Activated CD4-positive, alpha-beta memory T cell treated with anti-CD3 and anti-CD28 coated beads for 36 hours (primary cell): ENCODE results near the gene HS2ST1. TPM values are rescaled to one million over a fixed set of nuclear protein-coding genes. Genes with fewer than 3 reads are reported as not detected.
A peak's percentile ranks its signal among the peaks of the same experiment; 100 is the strongest.

Experiments used
- CTCF ChIA-PET: fragments of 350-600 bp; sonication (Branson Sonifier 250); formaldehyde crosslinking; loops from one replicate; lab custom pipeline; 2021; ENCODE audit warnings: antibody characterized with exemption, inconsistent platforms; lab: Charles Lee
- POLR2A ChIA-PET: fragments of 350-600 bp; sonication (Branson Sonifier 250); formaldehyde crosslinking; loops from one replicate; lab custom pipeline; 2021; ENCODE audit warnings: antibody characterized with exemption; lab: Charles Lee
- DNase-seq: peaks from one replicate; pipeline ENCODE4 v3.0.0-alpha.2; 2020
- H3K27ac Mint-ChIP-seq: one replicate; pipeline ENCODE4 v1.8.0; 2021; ENCODE audit warnings: mixed read lengths
- H3K27me3 Mint-ChIP-seq: one replicate; pipeline ENCODE4 v1.8.0; 2021; ENCODE audit warnings: mixed read lengths
- H3K36me3 Mint-ChIP-seq: one replicate; pipeline ENCODE4 v1.8.0; 2021; ENCODE audit warnings: mixed read lengths
- H3K4me1 Mint-ChIP-seq: one replicate; pipeline ENCODE4 v1.8.0; 2021; ENCODE audit warnings: low read depth, mixed read lengths
- H3K4me3 Mint-ChIP-seq: one replicate; pipeline ENCODE4 v1.8.0; 2021; ENCODE audit warnings: mild to moderate bottlenecking, mixed read lengths
- H3K9me3 Mint-ChIP-seq: one replicate; pipeline ENCODE4 v1.8.0; 2021; ENCODE audit warnings: mixed read lengths
- intact Hi-C: fragments of 100-400 bp; cut with micrococcal nuclease; formaldehyde crosslinking; loops from one replicate; pipeline ENCODE4 v1.15.1; 2023
- total RNA-seq, 2 experiments: library from RNA; stranded (reverse); gene quantifications; one replicate each; pipeline ENCODE4 v1.2.3, GENCODE V29; 2021

HS2ST1 gene
- total RNA-seq, 2 experiments from 2014 or later: 16.4 to 16.5 TPM

- Mint-ChIP-seq H3K4me1 (peaks cover 45% of the 10 kb centered on the region), H3K36me3 (peaks cover 34% of the 10 kb centered on the region), H3K9me3 (no peaks in the 10 kb centered on the region), H3K4me3 (no peak overlapping the region), H3K27ac (no peak overlapping the region), H3K27me3 (no peaks in the 10 kb centered on the region)
- DNase-seq: no peak
- ChIA-PET CTCF (no interaction called here), POLR2A (no interaction called here)
- intact Hi-C loops: no loop called here
These were observed 8.0 kb upstream of the HS2ST1 start for GRCh38 chr1:86906419-86906818.

GRCh38 chr1:86912281-86912900 lies 2.0 kb upstream of the HS2ST1 start:
- Mint-ChIP-seq H3K27ac (peak overlapping the region; percentile 36), H3K36me3 (peaks cover 26% of the 10 kb centered on the region), H3K9me3 (no peaks in the 10 kb centered on the region), H3K4me3 (no peak overlapping the region), H3K4me1 (peaks cover 49% of the 10 kb centered on the region), H3K27me3 (no peaks in the 10 kb centered on the region)
- POLR2A ChIA-PET: no interaction called here
- intact Hi-C loops: loop anchor here (5.0 kb wide), 3 partner anchors 45 to 1635 kb away; partner anchors contain the start of gene BCL10
- no peak for DNase-seq
- CTCF ChIA-PET: interaction anchor here (1.5 to 6.2 kb wide), 2 partner anchors 133 to 172 kb away, joined by 3 to 37 read pairs; no protein-coding TSS in a partner anchor

GRCh38 chr1:86913399-86913895 lies 988 bp upstream of the HS2ST1 start:
- ChIA-PET CTCF (interaction anchor here (1.3 to 6.2 kb wide), 4 partner anchors 80 to 209 kb away, joined by 3 to 37 read pairs (median 16); partner anchors contain the start of gene SH3GLB1), POLR2A (interaction anchor here (0.8 to 2.3 kb wide), 4 partner anchors 10 to 517 kb away, joined by 3 to 20 read pairs (median 4); partner anchors contain the start of genes ODF2L and SH3GLB1)
- H3K36me3 Mint-ChIP-seq: peaks cover 21% of the 10 kb centered on the region
- H3K27me3 Mint-ChIP-seq: no peaks in the 10 kb centered on the region
- H3K27ac Mint-ChIP-seq: no peak overlapping the region
- intact Hi-C loops: loop anchor here (1.0 to 5.0 kb wide), 4 partner anchors 46 to 1636 kb away; partner anchors contain the start of genes BCL10 and ODF2L
- no peaks in the 10 kb centered on the region for H3K9me3 Mint-ChIP-seq
- DNase-seq: peak; percentile 59
- no peak overlapping the region for H3K4me3 Mint-ChIP-seq
- H3K4me1 Mint-ChIP-seq: peaks cover 46% of the 10 kb centered on the region

GRCh38 chr1:86913896-86914600 lies 387 bp upstream of the HS2ST1 start, which contains the start of gene SELENOF:
Gene SELENOF, minus strand, starts transcription at chr1:86914126. Its CDS starts 15 bp downstream, at chr1:86914111.
- H3K27ac Mint-ChIP-seq: no peak within 1 kb of the TSS

GRCh38 chr1:86914998-86915736 lies 732 bp downstream of the HS2ST1 start:
- H3K4me1 Mint-ChIP-seq: peaks cover 29% of the 10 kb centered on the region
- peak; percentile 61 for DNase-seq
- no peak overlapping the region for H3K4me3 Mint-ChIP-seq
- CTCF ChIA-PET: interaction anchor here (0.5 to 6.2 kb wide), 4 partner anchors 41 to 210 kb away, joined by 4 to 37 read pairs (median 16); partner anchors contain the start of gene SH3GLB1
- no peaks in the 10 kb centered on the region for H3K9me3 Mint-ChIP-seq
- no peak overlapping the region for H3K27ac Mint-ChIP-seq
- intact Hi-C loops: loop anchor here (1.0 to 5.0 kb wide), 12 partner anchors 48 to 1976 kb away; partner anchors contain the start of genes BCL10, GTF2B, LMO4 and PKN2
- POLR2A ChIA-PET: interaction anchor here (0.8 to 2.3 kb wide), 6 partner anchors 17 to 210 kb away, joined by 3 to 20 read pairs (median 4); partner anchors contain the start of gene SH3GLB1
- H3K36me3 Mint-ChIP-seq: peaks cover 9% of the 10 kb centered on the region
- H3K27me3 Mint-ChIP-seq: no peaks in the 10 kb centered on the region

More at GRCh38 chr1:86913896-86914600, 387 bp upstream of the HS2ST1 start, which contains the start of gene SELENOF:
- no peaks in the 10 kb centered on the region for H3K9me3 Mint-ChIP-seq
- DNase-seq: peak; percentile 99
- ChIA-PET CTCF (interaction anchor here (1.3 to 6.2 kb wide), 4 partner anchors 81 to 209 kb away, joined by 3 to 37 read pairs (median 16); partner anchors contain the start of gene SH3GLB1), POLR2A (interaction anchor here (0.6 to 2.3 kb wide), 6 partner anchors 11 to 518 kb away, joined by 3 to 20 read pairs (median 4); partner anchors contain the start of genes ODF2L and SH3GLB1)
- no peak within 1 kb of the TSS for H3K4me3 Mint-ChIP-seq
- H3K36me3 Mint-ChIP-seq: peaks cover 18% of the 10 kb centered on the region
- no peaks in the 10 kb centered on the region for H3K27me3 Mint-ChIP-seq
- peaks cover 40% of the 10 kb centered on the region for H3K4me1 Mint-ChIP-seq
- intact Hi-C loops: loop anchor here (1.0 to 5.0 kb wide), 12 partner anchors 47 to 1977 kb away; partner anchors contain the start of genes BCL10, GTF2B, LMO4 and ODF2L

- Mint-ChIP-seq H3K4me1 (peaks cover 26% of the 10 kb centered on the region), H3K27me3 (no peaks in the 10 kb centered on the region), H3K36me3 (peaks cover 7% of the 10 kb centered on the region), H3K27ac (no peak overlapping the region), H3K4me3 (no peak overlapping the region), H3K9me3 (no peaks in the 10 kb centered on the region)
- CTCF ChIA-PET: interaction anchor here (1.4 to 6.2 kb wide), 3 partner anchors 82 to 211 kb away, joined by 6 to 37 read pairs (median 27); partner anchors contain the start of gene SH3GLB1
- DNase-seq: no peak
- intact Hi-C loops: loop anchor here (2.0 to 5.0 kb wide), 4 partner anchors 49 to 1975 kb away; partner anchors contain the start of genes GTF2B and ZNHIT6
- POLR2A ChIA-PET: interaction anchor here (0.8 to 2.3 kb wide), 6 partner anchors 18 to 211 kb away, joined by 3 to 20 read pairs (median 4); partner anchors contain the start of gene SH3GLB1
These were observed 1.4 kb downstream of the HS2ST1 start for GRCh38 chr1:86915737-86916235.

- intact Hi-C loops: loop anchor here (5.0 kb wide), 1 partner anchor 141 kb away; no protein-coding TSS in a partner anchor
- H3K4me3 Mint-ChIP-seq: no peak overlapping the region
These were observed 2.3 kb downstream of the HS2ST1 start for GRCh38 chr1:86916752-86917151.

GRCh38 chr1:86922445-86922844 lies 8.0 kb downstream of the HS2ST1 start:
- no peak for DNase-seq
- peaks cover 37% of the 10 kb centered on the region for H3K9me3 Mint-ChIP-seq
- H3K27ac Mint-ChIP-seq: no peak overlapping the region
- ChIA-PET POLR2A (no interaction called here), CTCF (no interaction called here)
- intact Hi-C loops: no loop called here
- peaks cover 15% of the 10 kb centered on the region for H3K4me1 Mint-ChIP-seq
- H3K4me3 Mint-ChIP-seq: no peak overlapping the region
- H3K27me3 Mint-ChIP-seq: no peaks in the 10 kb centered on the region
- H3K36me3 Mint-ChIP-seq: peaks cover 26% of the 10 kb centered on the region

More at GRCh38 chr1:86916752-86917151, 2.3 kb downstream of the HS2ST1 start:
- POLR2A ChIA-PET: no interaction called here
- Mint-ChIP-seq H3K9me3 (peaks cover 2% of the 10 kb centered on the region), H3K27ac (no peak overlapping the region), H3K4me1 (peaks cover 18% of the 10 kb centered on the region), H3K27me3 (no peaks in the 10 kb centered on the region), H3K36me3 (peaks cover 4% of the 10 kb centered on the region)
- CTCF ChIA-PET: interaction anchor here (6.2 kb wide), 1 partner anchor 167 kb away, joined by 37 read pairs; no protein-coding TSS in a partner anchor
- DNase-seq: no peak

- Mint-ChIP-seq H3K4me3 (no peak overlapping the region), H3K4me1 (peaks cover 19% of the 10 kb centered on the region), H3K27ac (no peak overlapping the region), H3K36me3 (peaks cover 26% of the 10 kb centered on the region), H3K27me3 (no peaks in the 10 kb centered on the region), H3K9me3 (peaks cover 37% of the 10 kb centered on the region)
- no peak for DNase-seq
- intact Hi-C loops: no loop called here
- ChIA-PET CTCF (no interaction called here), POLR2A (no interaction called here)
These were observed 10.0 kb downstream of the HS2ST1 start for GRCh38 chr1:86924324-86924960.

- CTCF ChIA-PET: no interaction called here
- intact Hi-C loops: no loop called here
- Mint-ChIP-seq H3K4me3 (no peak overlapping the region), H3K4me1 (peaks cover 19% of the 10 kb centered on the region), H3K27me3 (no peaks in the 10 kb centered on the region), H3K27ac (no peak overlapping the region), H3K36me3 (peaks cover 24% of the 10 kb centered on the region), H3K9me3 (peaks cover 37% of the 10 kb centered on the region)
- DNase-seq: no peak
- POLR2A ChIA-PET: no interaction called here
These were observed 11.3 kb downstream of the HS2ST1 start for GRCh38 chr1:86925742-86926141.
